SK-N-SH treated with all-trans-retinoic acid at 6 μM for 48 hours (cell line): ENCODE measurements around the gene PI16.

Experiments used
- ATAC-seq: fragments of 200-7000 bp; cut with Tn5 transposase; 3 replicates; pipeline ENCODE4 v1.9.1; 2020; ENCODE audit warnings: mild to moderate bottlenecking, moderate library complexity
- ARNTL ChIP-seq: fragments of 450-650 bp; formaldehyde crosslinking; IDR thresholded peaks from 2 replicates; pipeline ENCODE4 v1.5.0; 2020; ENCODE audit warnings: low read depth, mild to moderate bottlenecking, moderate library complexity, borderline replicate concordance
- BACH2 ChIP-seq: fragments of 250-450 bp; sonication (Bioruptor Pico); IDR thresholded peaks from 2 replicates; pipeline ENCODE4 v1.9.0; 2021; ENCODE audit warnings: mild to moderate bottlenecking, borderline replicate concordance
- CREB5 ChIP-seq: fragments of 250-450 bp; sonication (Bioruptor Pico); IDR thresholded peaks from 2 replicates; pipeline ENCODE4 v1.5.1; 2020; ENCODE audit warnings: low read depth, mild to moderate bottlenecking, moderate library complexity
- CSDC2 ChIP-seq: fragments of 250-450 bp; sonication (Bioruptor Pico); IDR thresholded peaks from 2 replicates; pipeline ENCODE4 v1.5.0; 2020; ENCODE audit warnings: mild to moderate bottlenecking, moderate library complexity
- CSRNP3 ChIP-seq: fragments of 250-450 bp; sonication (Bioruptor Pico); IDR thresholded peaks from 2 replicates; pipeline ENCODE4 v1.5.1; 2021; ENCODE audit warnings: mild to moderate bottlenecking, moderate library complexity
- ESRRG ChIP-seq: fragments of 250-450 bp; sonication (Bioruptor Pico); IDR thresholded peaks from 2 replicates; pipeline ENCODE4 v1.6.1; 2021; ENCODE audit warnings: mild to moderate bottlenecking
- GLIS3 ChIP-seq: fragments of 250-450 bp; sonication (Bioruptor Pico); IDR thresholded peaks from 2 replicates; pipeline ENCODE4 v1.5.0; 2020; ENCODE audit warnings: mild to moderate bottlenecking, moderate library complexity
- ISL1 ChIP-seq: fragments of 250-450 bp; sonication (Bioruptor Pico); IDR thresholded peaks from 2 replicates; pipeline ENCODE4 v2.1.2; 2022; ENCODE audit warnings: mild to moderate bottlenecking, moderate library complexity
- OSR1 ChIP-seq: fragments of 250-450 bp; sonication (Bioruptor Pico); IDR thresholded peaks from 2 replicates; pipeline ENCODE4 v1.8.0; 2022; ENCODE audit warnings: moderate library complexity, mild to moderate bottlenecking, inconsistent platforms
- PATZ1 ChIP-seq: fragments of 250-450 bp; sonication (Bioruptor Pico); IDR thresholded peaks from 2 replicates; pipeline ENCODE4 v1.8.0; 2020; ENCODE audit warnings: mild to moderate bottlenecking, moderate library complexity, borderline replicate concordance
- POU6F1 ChIP-seq: fragments of 250-450 bp; sonication (Bioruptor Pico); IDR thresholded peaks from 2 replicates; pipeline ENCODE4 v1.8.0; 2021; ENCODE audit warnings: low read depth, mild to moderate bottlenecking, moderate library complexity, borderline replicate concordance
- PPARA ChIP-seq: fragments of 250-450 bp; sonication (Bioruptor Pico); IDR thresholded peaks from 2 replicates; pipeline ENCODE4 v1.5.0; 2020; ENCODE audit warnings: mild to moderate bottlenecking, borderline replicate concordance
- RARB ChIP-seq: fragments of 250-450 bp; sonication (Bioruptor Pico); IDR thresholded peaks from 2 replicates; pipeline ENCODE4 v1.8.0; 2021; ENCODE audit warnings: mild to moderate bottlenecking, moderate library complexity
- SNAI2 ChIP-seq: fragments of 250-450 bp; sonication (Bioruptor Pico); IDR thresholded peaks from 2 replicates; pipeline ENCODE4 v1.5.0; 2020; ENCODE audit warnings: mild to moderate bottlenecking, moderate library complexity
- TCF4 ChIP-seq: fragments of 250-450 bp; sonication (Bioruptor Pico); IDR thresholded peaks from 2 replicates; pipeline ENCODE4 v1.8.0; 2021; ENCODE audit warnings: mild to moderate bottlenecking, moderate library complexity, borderline replicate concordance
- TOX ChIP-seq: fragments of 250-450 bp; sonication (Bioruptor Pico); IDR thresholded peaks from 2 replicates; pipeline ENCODE4 v1.8.0; 2021; ENCODE audit warnings: mild to moderate bottlenecking, moderate library complexity, borderline replicate concordance
- TSHZ2 ChIP-seq: fragments of 250-450 bp; sonication (Bioruptor Pico); IDR thresholded peaks from 2 replicates; pipeline ENCODE4 v1.5.0; 2020; ENCODE audit warnings: mild to moderate bottlenecking, moderate library complexity
- ZC3H10 ChIP-seq: fragments of 250-450 bp; sonication (Bioruptor Pico); IDR thresholded peaks from 2 replicates; pipeline ENCODE4 v1.5.1; 2021; ENCODE audit warnings: mild to moderate bottlenecking, moderate library complexity
- ZFP3 ChIP-seq: fragments of 250-450 bp; sonication (Bioruptor Pico); IDR thresholded peaks from 2 replicates; pipeline ENCODE4 v1.5.0; 2020; ENCODE audit warnings: mild to moderate bottlenecking, moderate library complexity
- ZFP30 ChIP-seq: fragments of 450-650 bp; formaldehyde crosslinking; IDR thresholded peaks from 2 replicates; pipeline ENCODE4 v1.5.0; 2022; ENCODE audit warnings: mild to moderate bottlenecking, moderate library complexity
- ZNF565 ChIP-seq: fragments of 450-650 bp; formaldehyde crosslinking; conservative IDR thresholded peaks from 2 replicates; pipeline ENCODE4 v1.5.0; 2020; ENCODE audit warnings: low read depth, mild to moderate bottlenecking, moderate library complexity
- ZNF70 ChIP-seq: fragments of 450-650 bp; formaldehyde crosslinking; IDR thresholded peaks from 2 replicates; pipeline ENCODE4 v1.5.0; 2020; ENCODE audit warnings: mild to moderate bottlenecking, moderate library complexity
- ZNF8 ChIP-seq: fragments of 450-650 bp; formaldehyde crosslinking; IDR thresholded peaks from 2 replicates; pipeline ENCODE4 v1.5.0; 2020; ENCODE audit warnings: mild to moderate bottlenecking, moderate library complexity

The PI16 gene

GRCh38 chr6:36962874-36963273 is 8.3 kb downstream of the PI16 start (continued):
- TF ChIP-seq CREB5 (CRISPR knock-in tag) (no peak), TCF4 (CRISPR knock-in tag) (no peak), OSR1 (CRISPR knock-in tag) (no peak), ESRRG (no peak), ZNF70 (CRISPR knock-in tag) (no peak), TOX (CRISPR knock-in tag) (no peak), ZFP30 (CRISPR knock-in tag) (no peak), RARB (CRISPR knock-in tag) (no peak)

GRCh38 chr6:36963451-36964290 is 9.1 kb downstream of the PI16 start:
- no peak for TF ChIP-seq CSDC2 (CRISPR knock-in tag)
- no peak for TF ChIP-seq ZFP3
- no peak for TF ChIP-seq POU6F1 (CRISPR knock-in tag)
- TF ChIP-seq ZNF565 (CRISPR knock-in tag) = no peak
- TF ChIP-seq CSRNP3 (CRISPR knock-in tag) = no peak
- no peak for TF ChIP-seq SNAI2 (CRISPR knock-in tag)
- TF ChIP-seq TOX (CRISPR knock-in tag) = no peak
- TF ChIP-seq ARNTL (CRISPR knock-in tag) = no peak
- no peak for TF ChIP-seq TSHZ2 (CRISPR knock-in tag)
- no peak for TF ChIP-seq GLIS3 (CRISPR knock-in tag)
- TF ChIP-seq ZC3H10 = no peak
- no peak for TF ChIP-seq ZNF70 (CRISPR knock-in tag)
- no peak for TF ChIP-seq PPARA (CRISPR knock-in tag)
- no peak for TF ChIP-seq ESRRG
- TF ChIP-seq ZFP30 (CRISPR knock-in tag) = no peak
- TF ChIP-seq BACH2 = no peak
- TF ChIP-seq TCF4 (CRISPR knock-in tag) = no peak
- TF ChIP-seq PATZ1 (CRISPR knock-in tag) = no peak
- no peak for TF ChIP-seq ISL1 (CRISPR knock-in tag)
- TF ChIP-seq ZNF8 = no peak
- TF ChIP-seq, all 23 proteins: peak for 0
- peak; percentile 62 for ATAC-seq
